GM12872 (cell line): ENCODE results near the gene TMEM184A.

Source experiments
- CTCF ChIP-seq: IDR thresholded peaks from 3 replicates; pipeline ENCODE4 v1.5.1; 2011; ENCODE audit warnings: low read depth, mild to moderate bottlenecking, low read length, moderate library complexity; ENCODE audit not compliant: insufficient read depth

The TMEM184A gene

GRCh38 chr7:1543826-1544177 is 12.2 kb downstream of the TMEM184A start:
- no peak for TF ChIP-seq CTCF

- TF ChIP-seq CTCF: no peak
These were observed 12.9 kb downstream of the TMEM184A start for GRCh38 chr7:1542841-1543747.

- no peak for TF ChIP-seq CTCF
These were observed 13.7 kb downstream of the TMEM184A start for GRCh38 chr7:1542329-1542728.

- no peak for TF ChIP-seq CTCF
These were observed 14.4 kb downstream of the TMEM184A start for GRCh38 chr7:1541431-1542162.

GRCh38 chr7:1540776-1541271 is 15.2 kb downstream of the TMEM184A start:
- no peak for TF ChIP-seq CTCF

GRCh38 chr7:1539882-1540775 is 15.9 kb downstream of the TMEM184A start:
- no peak for TF ChIP-seq CTCF
